ENCODE measurements around the gene SNX19.

The SNX19 gene

DNA sequence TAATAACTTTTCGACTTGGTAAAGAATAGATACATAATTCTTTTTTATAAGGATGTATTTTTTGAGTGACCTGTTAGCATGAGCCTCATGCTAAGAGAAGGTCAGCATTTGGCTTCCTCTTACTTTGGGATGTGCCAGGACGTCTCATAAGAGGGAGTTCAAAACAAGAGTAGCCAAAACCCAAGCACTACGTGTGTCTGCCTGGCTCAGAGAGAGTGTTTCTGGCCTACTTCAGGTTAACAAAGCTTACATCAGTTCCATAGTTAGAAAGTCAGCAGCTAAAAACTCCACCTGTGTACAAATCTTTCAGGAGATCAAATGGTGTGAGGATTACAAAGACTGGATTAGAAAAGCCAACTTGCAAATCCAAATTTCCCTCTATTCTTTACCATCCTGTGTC is 13.9 kb downstream of the SNX19 start:
- no peak for ATAC-seq
- TF ChIP-seq, protein P1, sequence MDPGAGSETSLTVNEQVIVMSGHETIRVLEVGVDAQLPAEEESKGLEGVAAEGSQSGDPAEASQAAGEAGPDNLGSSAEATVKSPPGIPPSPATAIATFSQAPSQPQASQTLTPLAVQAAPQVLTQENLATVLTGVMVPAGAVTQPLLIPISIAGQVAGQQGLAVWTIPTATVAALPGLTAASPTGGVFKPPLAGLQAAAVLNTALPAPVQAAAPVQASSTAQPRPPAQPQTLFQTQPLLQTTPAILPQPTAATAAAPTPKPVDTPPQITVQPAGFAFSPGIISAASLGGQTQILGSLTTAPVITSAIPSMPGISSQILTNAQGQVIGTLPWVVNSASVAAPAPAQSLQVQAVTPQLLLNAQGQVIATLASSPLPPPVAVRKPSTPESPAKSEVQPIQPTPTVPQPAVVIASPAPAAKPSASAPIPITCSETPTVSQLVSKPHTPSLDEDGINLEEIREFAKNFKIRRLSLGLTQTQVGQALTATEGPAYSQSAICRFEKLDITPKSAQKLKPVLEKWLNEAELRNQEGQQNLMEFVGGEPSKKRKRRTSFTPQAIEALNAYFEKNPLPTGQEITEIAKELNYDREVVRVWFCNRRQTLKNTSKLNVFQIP (CRISPR knock-in tag; IDR thresholded peaks at IDR 0.05; ENCODE audit: borderline replicate concordance, low read depth), result no peak
- no peak for TF ChIP-seq ZFP3 (CRISPR knock-in tag; IDR thresholded peaks at IDR 0.05)
- TF ChIP-seq ESRRG (CRISPR knock-in tag; IDR thresholded peaks at IDR 0.05), result no peak
- TF ChIP-seq BACH2 (CRISPR knock-in tag; IDR thresholded peaks at IDR 0.05; ENCODE audit: borderline replicate concordance), result no peak
- no peak for TF ChIP-seq SNAI2 (CRISPR knock-in tag; IDR thresholded peaks at IDR 0.05)
- TF ChIP-seq ZC3H10 (CRISPR knock-in tag; IDR thresholded peaks at IDR 0.05), result no peak
- TF ChIP-seq PPARA (CRISPR knock-in tag; IDR thresholded peaks at IDR 0.05; ENCODE audit: borderline replicate concordance), result no peak
- TF ChIP-seq ZNF8 (CRISPR knock-in tag; IDR thresholded peaks at IDR 0.05), result no peak
- TF ChIP-seq CSDC2 (CRISPR knock-in tag; IDR thresholded peaks at IDR 0.05), result no peak
- no peak for TF ChIP-seq ARNTL (CRISPR knock-in tag; IDR thresholded peaks at IDR 0.05; ENCODE audit: borderline replicate concordance, low read depth)
- TF ChIP-seq, protein P2, sequence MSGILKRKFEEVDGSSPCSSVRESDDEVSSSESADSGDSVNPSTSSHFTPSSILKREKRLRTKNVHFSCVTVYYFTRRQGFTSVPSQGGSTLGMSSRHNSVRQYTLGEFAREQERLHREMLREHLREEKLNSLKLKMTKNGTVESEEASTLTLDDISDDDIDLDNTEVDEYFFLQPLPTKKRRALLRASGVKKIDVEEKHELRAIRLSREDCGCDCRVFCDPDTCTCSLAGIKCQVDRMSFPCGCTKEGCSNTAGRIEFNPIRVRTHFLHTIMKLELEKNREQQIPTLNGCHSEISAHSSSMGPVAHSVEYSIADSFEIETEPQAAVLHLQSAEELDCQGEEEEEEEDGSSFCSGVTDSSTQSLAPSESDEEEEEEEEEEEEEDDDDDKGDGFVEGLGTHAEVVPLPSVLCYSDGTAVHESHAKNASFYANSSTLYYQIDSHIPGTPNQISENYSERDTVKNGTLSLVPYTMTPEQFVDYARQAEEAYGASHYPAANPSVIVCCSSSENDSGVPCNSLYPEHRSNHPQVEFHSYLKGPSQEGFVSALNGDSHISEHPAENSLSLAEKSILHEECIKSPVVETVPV (CRISPR knock-in tag; IDR thresholded peaks at IDR 0.05), result no peak
- TF ChIP-seq TOX (CRISPR knock-in tag; IDR thresholded peaks at IDR 0.05; ENCODE audit: borderline replicate concordance), result no peak
- no peak for TF ChIP-seq ZNF70 (CRISPR knock-in tag; IDR thresholded peaks at IDR 0.05)
- no peak for TF ChIP-seq ZFP30 (CRISPR knock-in tag; IDR thresholded peaks at IDR 0.05)

DNA sequence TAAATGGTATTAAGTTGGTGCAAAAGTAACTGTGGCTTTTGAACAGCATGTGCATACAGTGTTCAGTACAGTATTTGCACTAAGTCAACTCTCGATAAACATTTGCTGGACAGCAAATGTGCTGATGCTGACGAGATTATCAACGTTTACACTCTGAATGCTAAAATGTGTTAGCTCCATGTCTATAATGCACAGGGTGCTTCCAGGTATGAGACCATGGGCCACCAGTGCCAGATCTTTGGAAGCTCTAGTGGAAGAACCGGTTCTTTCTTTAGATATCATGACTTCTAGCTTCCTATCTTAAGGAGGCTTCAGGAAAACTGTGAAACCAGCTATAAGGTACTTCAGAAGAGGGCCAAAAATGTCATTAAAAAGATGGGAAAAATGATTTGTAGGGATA is 17.2 kb downstream of the SNX19 start:
- ATAC-seq, result no peak
- TF ChIP-seq, protein P2 (CRISPR knock-in tag; IDR thresholded peaks at IDR 0.05), result no peak

DNA sequence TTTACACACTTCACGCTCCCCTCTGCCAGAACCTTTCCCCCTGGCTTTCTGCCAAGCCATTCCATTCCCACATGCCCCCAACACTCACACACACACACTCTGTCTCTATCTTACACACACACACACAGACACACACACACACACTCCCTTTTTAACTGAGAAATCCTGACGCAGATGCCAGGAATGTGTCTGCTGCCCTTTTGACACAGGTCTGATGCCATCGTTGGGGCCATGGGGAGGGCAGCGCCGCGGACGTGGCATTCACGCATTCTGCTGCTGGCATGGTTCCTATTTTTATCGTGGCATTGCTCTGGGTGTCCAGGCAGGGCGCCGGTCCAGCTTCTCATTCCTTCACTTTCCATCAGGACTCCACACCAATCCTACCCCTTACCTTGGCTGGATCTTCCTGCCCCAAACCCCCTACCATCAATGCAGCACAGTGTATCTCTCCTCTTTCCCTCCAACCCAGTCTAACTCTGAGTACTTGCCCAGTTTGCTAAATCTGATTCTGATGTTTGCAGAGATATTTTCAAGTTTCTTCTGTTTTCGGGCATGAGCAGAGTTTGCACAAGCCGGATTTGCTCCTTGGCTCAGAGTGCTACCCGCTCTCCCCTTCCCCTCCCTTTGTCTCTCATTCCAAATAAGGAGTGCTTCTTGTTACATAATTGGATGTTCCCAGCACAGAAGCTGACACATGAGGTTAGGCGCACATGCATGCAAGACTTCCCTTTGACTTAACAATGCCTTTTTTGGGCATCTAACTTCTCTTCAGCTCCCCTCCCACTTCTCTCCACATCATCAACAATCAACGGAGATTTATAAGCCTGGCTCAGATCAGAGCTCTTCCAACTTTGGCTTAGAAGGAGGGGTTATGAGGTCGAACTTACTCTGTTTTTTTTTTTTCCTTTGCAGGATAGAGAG is 18.8 kb downstream of the SNX19 start:
- ATAC-seq, result peak; percentile 80
- TF ChIP-seq TOX (CRISPR knock-in tag; IDR thresholded peaks at IDR 0.05; ENCODE audit: borderline replicate concordance), result peak; percentile 91; the same call in 1 of the 2 replicates
- no peak for TF ChIP-seq ZNF565 (CRISPR knock-in tag; conservative IDR thresholded peaks at IDR 0.05; ENCODE audit: low read depth)
- TF ChIP-seq, protein P3, sequence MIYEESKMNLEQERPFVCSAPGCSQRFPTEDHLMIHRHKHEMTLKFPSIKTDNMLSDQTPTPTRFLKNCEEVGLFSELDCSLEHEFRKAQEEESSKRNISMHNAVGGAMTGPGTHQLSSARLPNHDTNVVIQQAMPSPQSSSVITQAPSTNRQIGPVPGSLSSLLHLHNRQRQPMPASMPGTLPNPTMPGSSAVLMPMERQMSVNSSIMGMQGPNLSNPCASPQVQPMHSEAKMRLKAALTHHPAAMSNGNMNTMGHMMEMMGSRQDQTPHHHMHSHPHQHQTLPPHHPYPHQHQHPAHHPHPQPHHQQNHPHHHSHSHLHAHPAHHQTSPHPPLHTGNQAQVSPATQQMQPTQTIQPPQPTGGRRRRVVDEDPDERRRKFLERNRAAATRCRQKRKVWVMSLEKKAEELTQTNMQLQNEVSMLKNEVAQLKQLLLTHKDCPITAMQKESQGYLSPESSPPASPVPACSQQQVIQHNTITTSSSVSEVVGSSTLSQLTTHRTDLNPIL (CRISPR knock-in tag; IDR thresholded peaks at IDR 0.05; ENCODE audit: low read depth), result peak; percentile 89
- no peak for TF ChIP-seq OSR1 (CRISPR knock-in tag; IDR thresholded peaks at IDR 0.05)
- TF ChIP-seq ESRRG (CRISPR knock-in tag; IDR thresholded peaks at IDR 0.05), result no peak
- no peak for TF ChIP-seq PPARA (CRISPR knock-in tag; IDR thresholded peaks at IDR 0.05; ENCODE audit: borderline replicate concordance)
- no peak for TF ChIP-seq ZNF8 (CRISPR knock-in tag; IDR thresholded peaks at IDR 0.05)
- peak; percentile 81; the same call in 1 of the 2 replicates for TF ChIP-seq RARB (CRISPR knock-in tag; IDR thresholded peaks at IDR 0.05)
- peak; percentile 20; the same call in 1 of the 2 replicates for TF ChIP-seq CSDC2 (CRISPR knock-in tag; IDR thresholded peaks at IDR 0.05)
- no peak for TF ChIP-seq TCF4 (CRISPR knock-in tag; IDR thresholded peaks at IDR 0.05; ENCODE audit: borderline replicate concordance)
- TF ChIP-seq, protein P1 (CRISPR knock-in tag; IDR thresholded peaks at IDR 0.05; ENCODE audit: borderline replicate concordance, low read depth), result peak; percentile 11; the same call in 1 of the 2 replicates
- TF ChIP-seq ARNTL (CRISPR knock-in tag; IDR thresholded peaks at IDR 0.05; ENCODE audit: borderline replicate concordance, low read depth), result no peak
- TF ChIP-seq, protein P4, sequence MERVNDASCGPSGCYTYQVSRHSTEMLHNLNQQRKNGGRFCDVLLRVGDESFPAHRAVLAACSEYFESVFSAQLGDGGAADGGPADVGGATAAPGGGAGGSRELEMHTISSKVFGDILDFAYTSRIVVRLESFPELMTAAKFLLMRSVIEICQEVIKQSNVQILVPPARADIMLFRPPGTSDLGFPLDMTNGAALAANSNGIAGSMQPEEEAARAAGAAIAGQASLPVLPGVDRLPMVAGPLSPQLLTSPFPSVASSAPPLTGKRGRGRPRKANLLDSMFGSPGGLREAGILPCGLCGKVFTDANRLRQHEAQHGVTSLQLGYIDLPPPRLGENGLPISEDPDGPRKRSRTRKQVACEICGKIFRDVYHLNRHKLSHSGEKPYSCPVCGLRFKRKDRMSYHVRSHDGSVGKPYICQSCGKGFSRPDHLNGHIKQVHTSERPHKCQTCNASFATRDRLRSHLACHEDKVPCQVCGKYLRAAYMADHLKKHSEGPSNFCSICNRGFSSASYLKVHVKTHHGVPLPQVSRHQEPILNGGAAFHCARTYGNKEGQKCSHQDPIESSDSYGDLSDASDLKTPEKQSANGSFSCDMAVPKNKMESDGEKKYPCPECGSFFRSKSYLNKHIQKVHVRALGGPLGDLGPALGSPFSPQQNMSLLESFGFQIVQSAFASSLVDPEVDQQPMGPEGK (CRISPR knock-in tag; IDR thresholded peaks at IDR 0.05; ENCODE audit: borderline replicate concordance), result peak; percentile 87
- TF ChIP-seq, protein P2 (CRISPR knock-in tag; IDR thresholded peaks at IDR 0.05), result peak; percentile 36; the same call in 1 of the 2 replicates
- TF ChIP-seq ZFP30 (CRISPR knock-in tag; IDR thresholded peaks at IDR 0.05), result no peak; the same call in 1 of the 2 replicates
- TF ChIP-seq ISL1 (CRISPR knock-in tag; IDR thresholded peaks at IDR 0.05), result peak; percentile 91
- no peak for TF ChIP-seq ZNF70 (CRISPR knock-in tag; IDR thresholded peaks at IDR 0.05)
- peak; percentile 36; the same call in 1 of the 2 replicates for TF ChIP-seq GLIS3 (CRISPR knock-in tag; IDR thresholded peaks at IDR 0.05)
- peak; percentile 86; the same call in 1 of the 2 replicates for TF ChIP-seq ZFP3 (CRISPR knock-in tag; IDR thresholded peaks at IDR 0.05)

All from SK-N-SH treated with all-trans-retinoic acid at 6 μM for 48 hours (cell line).